K562 (cell line): ENCODE measurements around the gene LTBP2.

Source experiments
- CTCF ChIP-seq, 3 experiments: IDR thresholded peaks in 2 of 3; conservative IDR thresholded peaks in 1 of 3; 2 replicates each; pipeline ENCODE4 v1.5.1; 2011 to 2012; ENCODE audit warnings: low read length in 3 of 3, mild to moderate bottlenecking in 3 of 3, control low read depth in 2 of 3, improper control_type of control experiment in 1 of 3, inconsistent platforms in 1 of 3, low read depth in 1 of 3, mixed read lengths in 1 of 3, moderate library complexity in 1 of 3; ENCODE audit not compliant: insufficient read depth in 2 of 3
- E2F4 ChIP-seq: sonication (generic); formaldehyde crosslinking; IDR thresholded peaks from 2 replicates; pipeline ENCODE4 v1.8.0; 2022; ENCODE audit warnings: mild to moderate bottlenecking, low read depth, missing genetic modification reagents
- ZNF274 ChIP-seq: IDR thresholded peaks from 2 replicates; pipeline ENCODE4 v1.6.1; 2011; ENCODE audit warnings: low read depth, mild to moderate bottlenecking, low read length, moderate library complexity, borderline replicate concordance
- TF ChIP-seq, protein P1 (sequence below): sonication (generic); formaldehyde crosslinking; IDR thresholded peaks from 2 replicates; pipeline ENCODE4 v1.8.1; 2023; ENCODE audit warnings: mild to moderate bottlenecking, missing genetic modification reagents

DNA sequence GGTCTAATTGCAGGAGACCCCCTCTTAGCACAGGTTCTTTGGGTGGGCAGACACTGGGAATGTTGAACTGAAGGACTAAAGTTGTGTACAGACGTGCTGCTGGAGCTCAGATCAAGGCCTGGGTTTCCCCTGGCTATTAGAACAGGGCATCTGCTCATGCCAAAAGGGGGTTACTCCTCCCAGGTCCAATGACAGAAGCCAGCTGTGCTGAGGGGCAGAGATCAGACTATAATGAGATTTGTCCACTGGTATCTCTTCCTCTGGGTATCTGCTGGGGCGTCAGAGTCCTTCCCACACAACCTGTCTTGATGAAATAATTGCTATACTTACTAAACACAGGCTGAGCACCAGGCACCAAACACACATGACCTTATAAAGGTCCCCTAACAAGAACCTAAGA is 42.6 kb downstream of the LTBP2 start:
- TF ChIP-seq CTCF (IDR thresholded peaks at IDR 0.05 in 2 of 3, conservative IDR thresholded peaks at IDR 0.05 in 1 of 3; ENCODE audit: insufficient read depth in 2 of 3, low read depth in 1 of 3, low read length in 3 of 3), result no peak
- TF ChIP-seq, protein P1, sequence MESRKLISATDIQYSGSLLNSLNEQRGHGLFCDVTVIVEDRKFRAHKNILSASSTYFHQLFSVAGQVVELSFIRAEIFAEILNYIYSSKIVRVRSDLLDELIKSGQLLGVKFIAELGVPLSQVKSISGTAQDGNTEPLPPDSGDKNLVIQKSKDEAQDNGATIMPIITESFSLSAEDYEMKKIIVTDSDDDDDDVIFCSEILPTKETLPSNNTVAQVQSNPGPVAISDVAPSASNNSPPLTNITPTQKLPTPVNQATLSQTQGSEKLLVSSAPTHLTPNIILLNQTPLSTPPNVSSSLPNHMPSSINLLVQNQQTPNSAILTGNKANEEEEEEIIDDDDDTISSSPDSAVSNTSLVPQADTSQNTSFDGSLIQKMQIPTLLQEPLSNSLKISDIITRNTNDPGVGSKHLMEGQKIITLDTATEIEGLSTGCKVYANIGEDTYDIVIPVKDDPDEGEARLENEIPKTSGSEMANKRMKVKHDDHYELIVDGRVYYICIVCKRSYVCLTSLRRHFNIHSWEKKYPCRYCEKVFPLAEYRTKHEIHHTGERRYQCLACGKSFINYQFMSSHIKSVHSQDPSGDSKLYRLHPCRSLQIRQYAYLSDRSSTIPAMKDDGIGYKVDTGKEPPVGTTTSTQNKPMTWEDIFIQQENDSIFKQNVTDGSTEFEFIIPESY (CRISPR knock-in tag), result no peak
- no peak for TF ChIP-seq ZNF274
- TF ChIP-seq E2F4 (CRISPR knock-in tag), result no peak
